DMS153 treated with DMSO at 0.1 percent for 48 hours (cell line): ENCODE results near the gene MYH3.
"Not testable (repeated sequence)": the region's sequence is repeated elsewhere in the genome, so short reads cannot be mapped to it uniquely, and the experiment has no call there.

Experiments used
- DNase-seq: peaks from one replicate; lab custom pipeline; 2025; ENCODE audit not compliant: unreplicated experiment; lab: John Stamatoyannopoulos, UW

The MYH3 gene

GRCh38 chr17:10657148-10657547 lies at the start of gene MYH3:
MYH3 (minus strand) TSS chr17:10657309; CDS start chr17:10655064, 2,245 bp downstream.
- DNase-seq, result no peak

DNA sequence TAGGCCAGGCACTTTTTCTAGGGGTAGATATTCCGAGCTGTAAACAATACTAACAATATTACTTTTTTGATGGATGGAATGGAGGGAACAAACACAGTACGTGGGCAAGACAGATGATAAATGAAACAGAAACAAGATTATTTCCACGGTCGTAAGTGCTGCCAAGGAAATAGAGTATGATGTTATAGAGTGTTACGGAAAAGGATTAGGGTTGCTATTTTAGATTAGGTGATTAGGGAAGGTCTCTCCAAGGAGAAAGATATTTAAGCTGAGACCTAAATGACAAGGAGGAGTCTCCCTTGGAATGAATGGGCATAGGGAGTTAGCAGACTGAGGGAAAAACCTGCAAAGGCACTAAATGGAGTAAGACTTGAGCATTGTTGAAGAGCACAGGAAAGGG lies 48.6 kb upstream of the MYH3 start:
- DNase-seq, result no peak

- no peak for DNase-seq
Observed at GRCh38 chr17:10702574-10702973, 45.5 kb upstream of the MYH3 start.

- DNase-seq, result no peak
Observed at GRCh38 chr17:10699856-10700255, 42.7 kb upstream of the MYH3 start.

- peak; percentile 0 for DNase-seq
Observed at GRCh38 chr17:10698096-10698818, 41.1 kb upstream of the MYH3 start.

- peak; percentile 32 for DNase-seq
Observed at GRCh38 chr17:10697092-10698081, 40.3 kb upstream of the MYH3 start, which contains the start of the genes ADPRM and SCO1. ADPRM (plus strand) TSS chr17:10697594; CDS start chr17:10704927, 7,333 bp downstream. SCO1 (minus strand) TSS chr17:10697533; CDS start chr17:10697507, 26 bp downstream.

- DNase-seq, result not testable (repeated sequence)
Observed at GRCh38 chr17:10695875-10696407, 38.8 kb upstream of the MYH3 start.

- no peak for DNase-seq
Observed at GRCh38 chr17:10687499-10687898, 30.4 kb upstream of the MYH3 start.

DNA sequence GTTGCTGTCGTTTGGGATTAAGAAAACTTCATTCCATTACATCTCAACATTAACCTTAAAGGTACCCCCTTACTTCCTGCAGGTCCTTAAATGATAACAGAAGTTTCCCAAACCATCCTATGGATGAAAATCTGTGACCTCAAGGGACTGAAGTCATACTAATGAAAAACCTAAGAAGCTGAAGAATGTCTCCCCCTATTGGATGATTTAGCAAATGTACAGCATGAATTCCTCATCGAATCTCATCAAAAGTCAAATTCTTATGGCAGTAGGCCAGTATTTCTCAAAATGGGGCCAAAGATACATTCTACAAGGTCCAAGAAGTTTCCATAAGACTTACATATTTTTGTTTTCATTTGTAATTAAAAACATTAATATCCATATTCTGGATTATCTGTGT lies 26.7 kb upstream of the MYH3 start:
- DNase-seq, result no peak

DNA sequence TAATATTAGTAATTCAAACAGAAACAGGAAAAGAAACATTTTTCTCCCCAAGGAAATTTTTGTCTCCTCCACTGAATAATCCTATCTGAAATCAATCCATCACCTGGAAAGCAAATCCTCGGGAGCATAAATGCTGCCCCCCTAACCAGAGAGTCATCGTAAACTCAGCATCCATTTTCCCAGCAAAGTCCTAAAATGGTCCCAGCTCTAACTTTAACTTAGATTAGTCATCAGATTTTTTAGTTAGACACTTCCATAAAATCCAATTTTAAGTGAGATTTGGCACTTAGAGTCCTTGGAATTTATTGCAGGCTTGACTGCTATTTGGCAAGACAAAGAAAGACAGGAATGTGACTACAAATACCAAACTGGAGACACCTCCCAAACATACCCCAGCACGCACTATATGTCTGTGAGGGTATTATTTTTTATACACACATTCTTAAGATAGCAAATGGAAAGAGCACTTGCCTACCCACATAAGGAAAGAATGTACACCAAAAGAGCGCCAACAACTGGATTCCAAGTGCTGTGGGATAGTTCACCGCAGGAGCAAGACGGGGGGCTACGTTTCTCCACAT lies 24.8 kb upstream of the MYH3 start:
- DNase-seq, result no peak

DNA sequence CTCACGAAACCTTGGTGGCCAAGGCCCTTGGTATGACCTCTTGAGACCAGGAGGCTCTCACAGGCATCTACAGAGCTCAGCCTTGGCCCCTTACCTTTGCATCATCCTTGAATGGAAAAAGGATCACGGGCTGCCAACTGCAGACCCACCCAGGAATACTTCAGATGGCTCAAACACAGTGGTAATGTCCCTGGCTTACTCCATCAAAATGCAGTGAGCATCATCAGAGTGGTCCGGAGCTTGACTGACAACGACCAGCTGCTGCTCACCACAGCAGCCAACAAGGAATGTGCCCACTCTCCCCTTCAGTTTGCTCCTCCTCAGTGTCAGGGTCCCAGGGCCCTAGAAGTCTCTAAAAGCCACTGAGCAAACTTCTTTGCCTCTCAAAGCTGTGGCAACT lies 17.6 kb upstream of the MYH3 start:
- DNase-seq, result no peak

DNA sequence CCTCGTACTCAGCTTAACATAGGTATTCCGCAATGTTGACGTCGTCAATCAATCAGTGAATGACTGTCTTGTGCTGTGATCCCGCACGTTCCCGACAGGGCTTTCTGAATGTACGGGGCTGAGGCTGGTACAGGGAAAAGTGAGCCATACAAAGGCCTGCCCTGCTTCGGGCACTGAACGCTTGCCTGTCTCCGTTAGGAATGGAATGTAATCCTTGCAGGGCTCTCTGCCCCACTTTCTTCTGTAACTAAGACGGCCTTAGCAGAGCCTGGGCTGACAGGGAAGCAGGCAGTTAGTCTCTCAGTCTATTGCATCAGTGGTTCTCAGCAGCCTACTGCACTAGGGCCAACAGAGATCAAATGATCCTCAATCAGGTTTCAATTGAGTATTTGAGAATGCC lies 16.2 kb upstream of the MYH3 start:
- no peak for DNase-seq

DNA sequence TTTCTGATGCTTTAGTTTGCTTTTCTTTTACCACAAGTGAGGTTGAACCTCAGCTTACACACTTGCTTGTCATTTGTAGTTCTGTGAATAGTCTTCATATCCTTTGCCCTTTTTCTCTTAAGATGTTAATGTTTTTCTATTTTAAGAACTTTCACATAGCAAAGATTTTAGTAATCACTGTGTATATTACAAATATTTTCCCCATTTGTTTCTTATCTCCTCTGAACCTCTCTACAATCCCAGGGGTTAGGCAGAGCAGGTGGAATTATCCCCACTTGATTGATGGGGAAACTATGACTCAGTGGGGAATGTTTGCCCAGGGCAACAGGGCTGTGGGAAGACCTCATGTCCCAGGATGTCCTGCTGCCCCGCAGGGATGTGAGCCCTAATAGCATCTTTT lies 11.7 kb upstream of the MYH3 start:
- no peak for DNase-seq

DNA sequence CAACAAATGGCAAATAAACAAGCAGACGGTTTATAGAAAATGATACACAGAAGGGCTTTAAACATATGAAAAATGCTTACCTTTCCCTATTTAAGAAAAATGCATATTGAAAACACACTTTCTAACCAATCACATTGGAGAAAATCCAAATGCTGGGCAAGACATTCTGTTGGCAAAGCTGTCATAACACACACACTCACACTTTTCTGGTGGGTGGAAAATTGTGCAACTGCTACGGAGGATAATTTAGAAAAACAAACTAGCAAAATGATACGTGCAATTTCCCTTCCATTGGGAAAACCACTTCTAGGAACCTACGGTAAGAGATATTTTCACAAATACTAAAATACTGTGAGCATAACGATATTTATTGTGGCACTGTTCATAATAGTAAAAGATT lies 9.8 kb upstream of the MYH3 start:
- no peak for DNase-seq

- DNase-seq, result no peak
Observed at GRCh38 chr17:10664571-10664970, 7.5 kb upstream of the MYH3 start.

DNA sequence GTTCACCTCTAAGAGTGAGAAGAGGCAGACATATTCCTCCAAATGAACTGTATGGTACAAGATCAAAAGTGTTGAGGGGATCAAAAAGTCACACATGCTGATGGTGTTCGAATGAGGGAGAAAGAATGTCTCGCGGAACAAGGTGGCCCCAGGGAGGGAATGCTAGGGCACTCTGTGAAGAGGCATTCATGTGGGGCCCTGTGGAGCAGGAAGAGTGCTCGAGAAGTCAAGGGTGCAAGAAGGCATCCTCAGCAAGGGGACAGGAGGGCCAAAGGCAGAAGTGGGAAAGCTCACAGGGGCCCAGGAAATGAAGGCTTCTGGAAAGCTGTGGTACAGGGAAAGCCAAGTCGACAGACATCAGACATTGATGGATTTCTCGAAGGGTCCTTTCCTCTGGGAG lies 6.1 kb upstream of the MYH3 start:
- no peak for DNase-seq

- no peak for DNase-seq
Observed at GRCh38 chr17:10661437-10661836, 4.3 kb upstream of the MYH3 start.

DNA sequence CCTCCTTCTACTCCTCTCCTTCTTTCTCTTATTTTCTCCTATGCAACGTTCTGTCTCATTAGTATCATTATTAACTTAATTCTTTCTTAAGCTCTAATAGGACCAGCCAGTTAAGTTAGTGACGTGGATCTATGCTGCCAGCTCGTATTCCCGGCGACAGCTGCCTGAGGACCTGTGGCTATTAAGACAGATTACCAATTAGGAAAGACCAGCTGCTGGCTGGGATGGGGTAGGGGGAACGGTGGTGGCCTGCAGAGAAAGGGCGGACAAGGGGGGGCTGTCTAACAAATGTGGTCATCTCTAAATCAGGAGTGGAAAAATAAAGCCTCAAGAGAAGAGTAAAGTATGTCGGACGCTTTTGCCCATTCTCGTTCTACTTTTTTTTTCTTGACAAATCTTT lies 770 bp upstream of the MYH3 start:
- no peak for DNase-seq

GRCh38 chr17:10653987-10654386 lies 3.1 kb downstream of the MYH3 start:
- DNase-seq, result no peak

GRCh38 chr17:10652984-10653659 lies 4.0 kb downstream of the MYH3 start:
- DNase-seq, result no peak

GRCh38 chr17:10651927-10652326 lies 5.2 kb downstream of the MYH3 start:
- DNase-seq, result no peak
